22Rv1 (cell line): ENCODE data around the gene BTG4.

Source experiments
- H3K27ac ChIP-seq: fragments of 450-650 bp; 2 replicates; pipeline ENCODE4 v1.5.1; 2017
- ZFX ChIP-seq: fragments of 450-650 bp; IDR thresholded peaks from 2 replicates; pipeline ENCODE4 v1.6.1; 2017; ENCODE audit warnings: antibody characterized with exemption, borderline replicate concordance
- TF ChIP-seq, protein P1 (sequence below): fragments of 450-650 bp; IDR thresholded peaks from 2 replicates; pipeline ENCODE4 v1.5.1; 2017; ENCODE audit warnings: mild to moderate bottlenecking

BTG4 gene

DNA sequence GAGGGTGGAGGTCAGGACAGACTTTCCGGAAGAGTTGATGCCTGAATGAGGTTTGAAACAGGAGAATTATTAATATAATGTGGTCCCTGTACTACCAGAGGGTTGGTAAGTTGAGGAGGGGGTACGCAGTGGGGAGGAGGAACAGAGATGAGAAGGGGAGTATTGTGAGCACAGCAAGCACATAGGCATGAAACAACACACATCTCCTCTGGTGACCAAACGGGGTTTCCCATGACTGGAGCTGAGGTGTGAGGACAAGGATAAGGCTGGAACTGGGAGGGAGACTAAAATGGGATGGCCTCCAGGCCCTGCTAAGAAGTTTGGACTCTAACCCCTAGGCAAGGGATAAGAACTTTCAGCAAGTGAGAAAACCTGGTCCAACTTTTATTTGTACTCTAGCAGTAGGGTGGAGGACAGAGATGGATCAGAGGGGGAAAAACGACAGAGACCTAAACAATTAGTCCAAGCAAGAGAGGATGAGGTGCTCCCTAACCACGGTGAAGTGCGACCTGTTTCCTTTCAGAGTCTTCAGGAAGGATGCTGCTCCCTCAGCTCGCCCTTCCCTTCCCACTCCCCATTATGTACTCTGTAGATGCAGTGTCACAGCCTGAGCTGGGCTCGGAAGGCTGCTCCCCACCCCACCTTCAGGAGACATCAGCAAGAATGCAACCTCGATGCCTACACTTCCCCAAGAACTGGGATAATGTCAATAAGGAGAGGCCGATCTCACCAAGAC, 59.2 kb downstream of the BTG4 start:
- H3K27ac ChIP-seq: no peak overlapping the region
- TF ChIP-seq ZFX: no peak
- TF ChIP-seq, protein P1, sequence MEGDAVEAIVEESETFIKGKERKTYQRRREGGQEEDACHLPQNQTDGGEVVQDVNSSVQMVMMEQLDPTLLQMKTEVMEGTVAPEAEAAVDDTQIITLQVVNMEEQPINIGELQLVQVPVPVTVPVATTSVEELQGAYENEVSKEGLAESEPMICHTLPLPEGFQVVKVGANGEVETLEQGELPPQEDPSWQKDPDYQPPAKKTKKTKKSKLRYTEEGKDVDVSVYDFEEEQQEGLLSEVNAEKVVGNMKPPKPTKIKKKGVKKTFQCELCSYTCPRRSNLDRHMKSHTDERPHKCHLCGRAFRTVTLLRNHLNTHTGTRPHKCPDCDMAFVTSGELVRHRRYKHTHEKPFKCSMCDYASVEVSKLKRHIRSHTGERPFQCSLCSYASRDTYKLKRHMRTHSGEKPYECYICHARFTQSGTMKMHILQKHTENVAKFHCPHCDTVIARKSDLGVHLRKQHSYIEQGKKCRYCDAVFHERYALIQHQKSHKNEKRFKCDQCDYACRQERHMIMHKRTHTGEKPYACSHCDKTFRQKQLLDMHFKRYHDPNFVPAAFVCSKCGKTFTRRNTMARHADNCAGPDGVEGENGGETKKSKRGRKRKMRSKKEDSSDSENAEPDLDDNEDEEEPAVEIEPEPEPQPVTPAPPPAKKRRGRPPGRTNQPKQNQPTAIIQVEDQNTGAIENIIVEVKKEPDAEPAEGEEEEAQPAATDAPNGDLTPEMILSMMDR: no peak

DNA sequence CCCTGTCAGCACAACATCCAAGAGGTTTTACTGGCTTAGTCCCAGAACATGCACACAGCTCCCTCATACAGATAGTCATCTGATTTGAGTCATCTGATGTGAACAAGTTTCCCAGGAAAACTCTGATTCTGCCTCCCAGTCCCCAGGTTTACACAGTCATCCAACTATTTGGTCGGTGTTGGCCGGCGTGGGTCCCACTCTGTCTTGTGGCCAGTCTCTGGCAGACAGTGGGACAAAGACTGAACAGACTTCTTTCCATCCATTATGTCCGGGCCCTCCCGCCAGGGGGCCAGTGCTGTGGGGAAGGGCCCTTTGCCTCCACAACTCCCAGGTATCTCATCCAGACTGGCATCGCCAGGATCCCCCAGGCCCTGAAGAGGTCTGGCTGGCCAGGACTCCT, 60.0 kb downstream of the BTG4 start:
- no peak overlapping the region for H3K27ac ChIP-seq
- TF ChIP-seq, protein P1: no peak
- no peak for TF ChIP-seq ZFX

DNA sequence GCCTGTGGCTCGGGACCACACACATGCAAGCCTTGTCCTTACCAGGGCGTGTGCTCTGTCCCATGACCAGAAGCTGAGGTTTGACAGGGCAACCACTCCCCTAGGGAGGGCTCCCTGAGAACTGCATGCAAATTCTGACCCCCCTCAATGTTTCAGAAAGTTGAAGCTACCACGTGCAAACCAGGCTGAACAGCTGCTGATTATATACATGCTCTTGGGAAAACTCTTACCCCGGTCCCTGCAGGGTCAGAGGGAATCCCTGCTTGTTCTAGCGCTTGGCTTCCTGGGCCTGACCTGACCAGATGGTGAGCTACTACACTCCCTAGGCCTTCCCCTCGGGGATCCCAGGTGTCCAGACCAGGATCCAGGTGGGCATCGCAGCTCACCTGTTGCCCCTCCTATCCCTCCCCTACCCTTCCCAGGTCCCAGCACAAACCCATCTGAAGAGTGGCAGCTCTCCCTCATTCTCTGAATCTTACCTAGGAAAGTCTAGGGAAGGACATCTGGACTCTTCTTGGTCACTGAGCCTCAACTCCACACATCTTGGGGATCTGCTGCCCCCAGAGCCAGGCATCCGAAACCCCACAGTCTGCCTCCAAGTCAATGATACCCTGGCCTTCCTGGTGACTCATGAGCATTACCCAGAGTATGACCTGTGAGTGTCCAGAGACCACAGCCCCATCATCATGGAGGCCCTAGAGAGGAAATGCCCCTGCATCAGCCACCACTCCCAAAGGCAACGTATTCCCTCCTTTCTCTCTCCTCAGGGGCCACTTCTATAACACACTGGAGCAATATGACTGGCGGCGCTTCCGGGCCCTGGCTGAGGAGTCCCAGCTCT, 61.5 kb downstream of the BTG4 start:
- TF ChIP-seq, protein P1: no peak
- no peak for TF ChIP-seq ZFX
- H3K27ac ChIP-seq: no peak overlapping the region

DNA sequence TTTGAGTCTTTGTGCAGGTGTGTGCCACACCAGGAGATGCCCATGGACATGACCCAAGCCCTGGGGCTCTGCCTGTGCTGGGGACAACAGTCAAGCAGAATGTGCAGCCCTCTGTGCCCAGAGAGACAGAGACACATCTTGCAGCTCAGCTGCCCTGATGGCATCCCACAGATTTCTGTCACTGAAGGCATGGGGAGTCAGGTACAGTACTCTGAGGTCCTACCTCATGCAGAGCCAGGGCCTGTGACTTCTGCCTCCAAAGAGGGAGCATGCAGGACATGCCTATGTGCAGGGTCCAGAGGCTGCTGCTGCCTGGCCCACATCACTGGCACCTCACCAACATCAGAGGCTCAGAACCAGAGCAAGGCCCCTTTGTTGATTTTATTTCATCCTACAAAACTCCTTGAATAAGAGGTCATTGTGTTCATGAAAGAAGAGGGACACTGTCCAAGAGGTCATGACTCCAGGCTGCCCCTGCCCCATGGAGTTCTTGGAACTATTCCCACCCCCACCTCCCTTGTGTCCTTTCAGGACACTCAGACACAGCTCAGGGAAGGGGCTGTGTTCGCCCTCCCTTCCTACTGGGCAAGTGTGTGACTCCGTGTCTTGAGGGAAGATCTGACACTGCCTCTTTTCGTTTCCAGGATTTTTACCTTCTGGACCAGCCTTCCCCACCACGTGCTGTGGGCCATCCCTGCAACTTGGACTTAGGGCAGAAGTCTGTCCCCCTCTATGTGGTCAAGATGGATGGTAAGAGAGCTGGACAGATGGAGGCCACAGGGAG, 62.3 kb downstream of the BTG4 start:
- no peak overlapping the region for H3K27ac ChIP-seq
- TF ChIP-seq, protein P1: no peak
- TF ChIP-seq ZFX: no peak

DNA sequence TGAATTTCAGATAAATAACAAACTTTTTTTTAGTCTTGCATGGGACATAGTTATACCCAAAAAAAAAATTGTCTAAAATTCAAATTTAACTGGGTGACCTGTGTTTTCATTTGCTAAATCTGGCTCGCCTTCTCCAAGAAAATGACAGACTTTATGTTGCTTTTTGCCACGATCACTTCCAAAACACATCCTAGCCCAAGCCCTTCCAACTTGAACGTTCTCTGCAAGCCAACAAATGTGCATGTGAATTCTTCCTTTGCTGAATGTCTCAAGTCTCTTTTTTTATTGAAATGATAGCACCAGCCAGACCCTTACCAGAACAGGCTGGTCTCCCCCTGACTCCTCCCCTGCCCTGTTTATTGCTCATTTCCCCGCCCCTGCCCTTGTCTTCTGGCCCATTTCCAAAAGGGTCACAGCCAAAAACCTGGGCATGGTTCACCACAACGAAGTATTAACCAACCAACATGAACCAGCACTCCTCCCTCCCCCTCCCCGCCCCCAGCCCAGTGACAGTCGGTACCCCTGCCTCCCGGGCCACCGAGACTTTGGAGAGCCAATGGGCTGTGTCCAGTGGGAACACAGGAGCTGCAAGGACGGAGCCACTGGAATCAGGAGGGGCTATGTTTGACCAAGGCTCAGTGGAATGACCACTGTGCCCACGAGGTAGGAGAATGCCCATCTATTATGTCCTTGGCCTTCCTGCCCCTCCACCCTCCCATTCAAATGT, 63.2 kb downstream of the BTG4 start:
- TF ChIP-seq, protein P1: no peak
- no peak for TF ChIP-seq ZFX
- H3K27ac ChIP-seq: no peak overlapping the region

DNA sequence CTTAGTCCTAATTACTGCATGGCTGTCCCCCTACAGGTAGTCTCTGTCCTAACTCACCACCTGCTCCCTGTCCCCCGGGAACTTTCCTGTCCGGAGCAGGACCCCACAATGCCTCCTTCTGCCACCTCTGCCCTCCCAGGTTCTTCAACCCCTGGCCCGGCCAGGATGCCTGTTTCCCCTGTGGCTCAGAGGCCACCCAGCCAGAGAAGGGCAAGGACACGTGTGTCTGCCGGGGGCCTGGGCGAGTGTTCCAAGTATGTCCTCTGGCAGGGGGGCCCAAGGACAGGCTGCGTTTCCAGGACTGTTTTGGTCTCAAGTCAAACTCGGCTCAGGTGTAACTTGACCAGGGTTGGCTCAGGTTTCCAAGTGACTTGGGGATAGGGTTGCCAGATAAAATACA, 63.8 kb downstream of the BTG4 start:
- no peak overlapping the region for H3K27ac ChIP-seq
- no peak for TF ChIP-seq ZFX
- TF ChIP-seq, protein P1: no peak
